ENCODE data around the gene CDC20. TPM values are rescaled to one million over a fixed set of nuclear protein-coding genes. Genes with fewer than 3 reads are reported as not detected.

CDC20 gene
- total RNA-seq, 1 experiment from 2014 or later: 355 TPM

DNA sequence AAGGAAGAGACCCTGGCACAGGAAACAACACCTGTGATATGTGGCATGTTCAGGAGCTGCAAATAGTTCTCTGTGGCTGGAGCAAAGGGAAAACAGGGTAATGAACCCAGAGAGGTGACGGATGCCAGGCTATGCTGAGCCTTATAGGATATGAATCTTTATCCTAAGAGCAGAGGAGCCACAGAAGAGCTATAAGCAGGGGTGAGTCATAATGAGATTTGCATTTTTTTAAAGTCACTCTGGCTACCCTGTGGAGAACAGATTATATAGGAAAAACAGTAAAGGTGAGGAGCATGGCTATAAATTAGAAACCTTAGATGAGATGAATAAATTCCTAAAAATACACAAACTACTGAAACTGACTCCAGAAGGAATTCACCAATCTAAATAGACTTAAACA, 34.0 kb upstream of the CDC20 start (continued):
- no peak for TF ChIP-seq REST (IDR thresholded peaks at IDR 0.05; ENCODE audit: low read depth)
- no peak for TF ChIP-seq CEBPB (IDR thresholded peaks at IDR 0.05; ENCODE audit: low read depth)
- no peak for TF ChIP-seq MAX (IDR thresholded peaks at IDR 0.05)
- no peak for TF ChIP-seq RAD21 (IDR thresholded peaks at IDR 0.05; ENCODE audit: low read depth)
- no peak for TF ChIP-seq SIN3A (IDR thresholded peaks at IDR 0.05; ENCODE audit: low read depth)
- TF ChIP-seq ZNF274 (IDR thresholded peaks at IDR 0.05; ENCODE audit: low read depth, low read length): no peak
- no peak for TF ChIP-seq EGR1 (IDR thresholded peaks at IDR 0.05; ENCODE audit: low read depth)
- TF ChIP-seq JUND (IDR thresholded peaks at IDR 0.05): no peak
- TF ChIP-seq ZFX (IDR thresholded peaks at IDR 0.05): no peak

DNA sequence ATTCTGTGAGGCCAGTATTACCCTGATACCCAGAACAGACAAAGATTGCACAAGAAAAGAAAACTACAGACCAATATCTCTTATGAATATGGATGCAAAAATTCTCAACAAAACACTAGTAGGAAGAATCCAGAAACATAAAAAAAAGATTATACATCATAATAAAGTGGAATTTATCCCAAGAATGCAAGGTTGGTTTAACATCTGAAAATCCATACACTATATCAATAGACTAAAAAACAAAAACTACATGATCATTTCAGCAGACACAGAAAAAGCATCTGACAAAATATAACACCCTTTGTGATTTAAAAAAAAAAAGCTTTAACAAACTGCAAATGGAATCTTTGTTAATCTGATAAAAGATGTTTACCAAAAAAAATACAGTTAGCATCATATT, 33.4 kb upstream of the CDC20 start:
- H3K27me3 ChIP-seq (ENCODE audit: insufficient read depth, low read length): no peaks in the 10 kb centered on the region
- no TSS peak for BruUV-seq (replicated peaks)
- ChIA-PET POLR2A (no interaction called here), RAD21 (ENCODE audit: low non-redundant PET in 1 of 2, low total read pairs in 2 of 2, uncharacterized antibody in 2 of 2, unreplicated experiment in 2 of 2) (no interaction called here), CTCF (no interaction called here)
- TF ChIP-seq CBX3 (IDR thresholded peaks at IDR 0.05; ENCODE audit: low read depth): no peak
- no peak for TF ChIP-seq REST (IDR thresholded peaks at IDR 0.05; ENCODE audit: low read depth)
- no peak for TF ChIP-seq ZFX (IDR thresholded peaks at IDR 0.05)
- peaks cover 8 to 25% of the 10 kb centered on the region in 2 experiments for H3K4me1 ChIP-seq (ENCODE audit: control insufficient read depth in 1 of 2, insufficient read depth in 2 of 2, low read length in 2 of 2)
- intact Hi-C loops (cut with micrococcal nuclease): no loop called here
- H3K9me3 ChIP-seq (ENCODE audit: control insufficient read depth in 1 of 2, insufficient read depth in 1 of 2, low read depth in 1 of 2, low read length in 2 of 2): peaks cover 3 to 11% of the 10 kb centered on the region in 2 experiments
- no peaks in the 10 kb centered on the region for H3K9me2 ChIP-seq (ENCODE audit: insufficient read depth)
- DNase-seq (ENCODE audit: low read depth, low spot score) (no peak), ATAC-seq (no peak)
- H2AFZ ChIP-seq (ENCODE audit: low read depth, low read length, poor library complexity, severe bottlenecking): no peak overlapping the region
- H3K9ac ChIP-seq (ENCODE audit: low read length): no peak overlapping the region
- no peak overlapping the region for H3K27ac ChIP-seq (ENCODE audit: low read depth, low read length)
- H3K79me2 ChIP-seq (ENCODE audit: insufficient read depth, low read length): no peaks in the 10 kb centered on the region
- H3K36me3 ChIP-seq (ENCODE audit: control insufficient read depth in 1 of 2, insufficient read depth in 2 of 2, low read length in 2 of 2): no peaks in the 10 kb centered on the region
- no peak overlapping the region for H3K4me3 ChIP-seq (replicated peaks in 1 of 2; ENCODE audit: low read depth in 1 of 2, low read length in 2 of 2)
- H4K20me1 ChIP-seq (ENCODE audit: insufficient read depth): no peaks in the 10 kb centered on the region
- no peak overlapping the region for H3K4me2 ChIP-seq (ENCODE audit: low read length)

Measured in HCT116 (cell line).